Stimulated activated CD4-positive, alpha-beta T cell treated with anti-CD3 and anti-CD28 coated beads, Interleukin-12 subunit alpha, Interleukin-12 subunit beta, amount 100 ng/mL, for 48 hours (primary cell): ENCODE results near the gene SLC22A6.
A peak's percentile ranks its signal among the peaks of the same experiment; 100 is the strongest.

ENCODE experiments used
- DNase-seq, 3 donors: peaks; one replicate each; pipeline ENCODE4 v3.0.0-alpha.2; 2020; ENCODE audit warnings: low read depth in 2 of 3, low spot score in 1 of 3

SLC22A6 gene

GRCh38 chr11:62984451-62984991 lies at the start of gene SLC22A6:
Gene SLC22A6 (minus strand): TSS chr11:62984967. CDS start chr11:62984690, 277 bp downstream.
- DNase-seq: no peak

- DNase-seq: no peak
Observed at GRCh38 chr11:63032457-63032856, 47.7 kb upstream of the SLC22A6 start.

- DNase-seq: peak; percentile 71 to 92 (median 78)
Observed at GRCh38 chr11:63023841-63024648, 39.3 kb upstream of the SLC22A6 start.

GRCh38 chr11:63023222-63023814 lies 38.6 kb upstream of the SLC22A6 start:
- no peak for DNase-seq

- no peak for DNase-seq
Observed at GRCh38 chr11:63022441-63022840, 37.7 kb upstream of the SLC22A6 start.

- peak; percentile 26 to 41 (median 40) for DNase-seq
Observed at GRCh38 chr11:63020671-63021291, 36.0 kb upstream of the SLC22A6 start.

GRCh38 chr11:63019506-63019905 lies 34.7 kb upstream of the SLC22A6 start:
- no peak for DNase-seq

- no peak for DNase-seq
Observed at GRCh38 chr11:63017306-63017974, 32.7 kb upstream of the SLC22A6 start.

- DNase-seq: no peak
Observed at GRCh38 chr11:63015521-63016215, 30.9 kb upstream of the SLC22A6 start, which contains the start of gene SLC22A8. Gene SLC22A8 (minus strand): TSS chr11:63015841. CDS start chr11:63014958, 883 bp downstream.

- DNase-seq: no peak
Observed at GRCh38 chr11:63014408-63015055, 29.8 kb upstream of the SLC22A6 start.

- DNase-seq: no peak
Observed at GRCh38 chr11:63012839-63013238, 28.1 kb upstream of the SLC22A6 start.

- DNase-seq: no peak
Observed at GRCh38 chr11:63012430-63012829, 27.7 kb upstream of the SLC22A6 start.

GRCh38 chr11:63010934-63011439 lies 26.2 kb upstream of the SLC22A6 start:
- no peak for DNase-seq

- no peak for DNase-seq
Observed at GRCh38 chr11:63007920-63008319, 23.2 kb upstream of the SLC22A6 start.

- DNase-seq: no peak
Observed at GRCh38 chr11:63001456-63001855, 16.7 kb upstream of the SLC22A6 start.

GRCh38 chr11:62999649-63000048 lies 14.9 kb upstream of the SLC22A6 start:
- DNase-seq: no peak

GRCh38 chr11:62999156-62999555 lies 14.4 kb upstream of the SLC22A6 start:
- DNase-seq: no peak

- no peak for DNase-seq
Observed at GRCh38 chr11:62996271-62996670, 11.5 kb upstream of the SLC22A6 start.

GRCh38 chr11:62994775-62995174 lies 10.0 kb upstream of the SLC22A6 start:
- no peak for DNase-seq

GRCh38 chr11:62988276-62988675 lies 3.5 kb upstream of the SLC22A6 start:
- DNase-seq: no peak
